ENCODE data around the gene C11orf24. TPM values are rescaled to one million over a fixed set of nuclear protein-coding genes. Genes with fewer than 3 reads are reported as not detected.

C11orf24 gene
- total and polyA plus RNA-seq, 2 of the 4 experiments (the other 2 are of a cell fraction) = 42.5 to 135 TPM

DNA sequence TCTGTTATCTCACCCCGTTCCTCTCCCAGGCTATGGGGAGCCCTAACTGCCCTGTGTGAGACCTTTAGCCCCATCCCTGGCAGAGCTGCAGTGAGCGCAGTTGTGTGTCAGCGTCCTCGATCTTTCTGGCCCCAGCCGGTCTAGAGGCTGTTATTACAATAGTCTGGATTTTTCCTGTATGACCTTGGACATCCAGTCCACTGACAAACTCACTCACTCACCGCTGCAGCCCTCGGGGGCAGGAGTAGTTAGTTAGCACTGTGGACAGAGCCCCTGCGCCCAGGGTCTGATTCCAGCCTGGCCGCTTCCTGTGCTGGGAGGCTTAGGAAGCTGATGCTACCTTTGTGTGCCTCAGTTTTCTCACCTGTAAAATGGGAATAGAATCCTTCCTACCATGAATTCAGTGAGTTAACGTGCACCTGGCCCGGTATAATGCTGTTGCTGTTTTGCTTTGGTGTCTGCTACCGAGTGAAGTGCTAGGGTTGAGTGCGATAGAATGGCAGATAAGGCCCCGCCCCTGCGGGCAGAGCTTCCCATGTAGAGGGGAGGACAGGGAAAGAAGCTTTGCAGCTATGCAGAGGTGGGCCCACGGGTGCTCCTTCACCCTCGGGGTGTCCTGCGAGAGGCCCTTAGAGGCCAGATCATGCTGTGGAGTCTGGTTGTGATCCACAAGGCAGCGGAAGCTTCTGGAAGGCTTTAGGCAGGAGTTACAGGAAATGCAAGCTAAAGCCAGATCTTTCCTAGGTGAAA is 43.6 kb upstream of the C11orf24 start:
- in situ Hi-C loops (cut with MboI; ENCODE audit: low sequenced_read_pairs) (no loop called here), dilution Hi-C loops (cut with HindIII; ENCODE audit: low sequenced_read_pairs, unreplicated experiment) (no loop called here), intact Hi-C loops (cut with micrococcal nuclease) (loop anchor here (2.0 kb wide), 1 partner anchor 65 kb away; no protein-coding TSS in a partner anchor)
- Histone ChIP-seq H3K56ac (ENCODE audit: extremely low read depth, insufficient read depth, low read length) (no peak overlapping the region), H4K5ac (ENCODE audit: low read depth, low read length) (peak overlapping the region; percentile 30; the same call in 1 of the 2 replicates), H3K18ac (ENCODE audit: low read depth, low read length) (no peak overlapping the region), H2BK5ac (ENCODE audit: low read depth, low read length, poor library complexity, severe bottlenecking) (no peak overlapping the region), H3K27ac (ENCODE audit: insufficient read depth, low read length) (peak overlapping the region; percentile 71), H3K4me2 (ENCODE audit: low read depth, low read length) (peak overlapping the region; percentile 86), H3K9me1 (ENCODE audit: insufficient read depth, low read length) (0 out of 2 replicates have a peak, but pooled peaks cover 3% of the 10 kb centered on the region), H3K4ac (ENCODE audit: low read depth, low read length) (peak overlapping the region; percentile 69; the same call in 1 of the 2 replicates), H3K23ac (ENCODE audit: low read depth, low read length) (peak overlapping the region; percentile 0; the same call in 1 of the 2 replicates), H2BK20ac (ENCODE audit: low read depth, low read length) (no peak overlapping the region; the same call in 1 of the 2 replicates), H4K20me1 (ENCODE audit: insufficient read depth, low read length) (peaks cover 38% of the 10 kb centered on the region), H2BK120ac (ENCODE audit: low read depth, low read length) (0 out of 2 replicates have a peak overlapping the region, but pooled peaks have one; percentile 21), H3K36me3 (ENCODE audit: control insufficient read depth, insufficient read depth, low read length) (no peaks in the 10 kb centered on the region), H3K14ac (replicated peaks; ENCODE audit: low read depth, low read length) (peak overlapping the region; percentile 1; the same call in 1 of the 2 replicates), H4K91ac (ENCODE audit: insufficient read depth, low read depth, low read length) (0 out of 2 replicates have a peak overlapping the region, but pooled peaks have one; percentile 6), H3K9me3 (ENCODE audit: control insufficient read depth, insufficient read depth, low read length) (no peaks in the 10 kb centered on the region), H4K8ac (ENCODE audit: low read depth in 2 of 2, low read length in 2 of 2) (peak overlapping the region in 1 of 2 experiments; percentile 59; a peak in 1 of 4 replicates), H2AK5ac (ENCODE audit: low read depth, low read length) (peak overlapping the region; percentile 69; the same call in 1 of the 2 replicates), H3K9ac (ENCODE audit: low read depth, low read length) (no peak overlapping the region), H3K79me1 (ENCODE audit: low read depth in 1 of 2, low read length in 2 of 2) (peaks cover 18 to 57% of the 10 kb centered on the region in 2 experiments), H3K4me3 (ENCODE audit: insufficient read depth, low read depth, low read length) (no peak overlapping the region; the same call in 1 of the 2 replicates), H2AK9ac (replicated peaks; ENCODE audit: low read depth, low read length, poor library complexity) (peak overlapping the region; percentile 1), H2BK15ac (ENCODE audit: low read depth, low read length) (no peak overlapping the region), H3K4me1 (ENCODE audit: control insufficient read depth, insufficient read depth, low read length) (peaks cover 13% of the 10 kb centered on the region), H2AFZ (replicated peaks; ENCODE audit: low read length, poor library complexity) (peak overlapping the region; percentile 79), H3K27me3 (ENCODE audit: control insufficient read depth, insufficient read depth, low read length) (no peaks in the 10 kb centered on the region)
- DNase-seq (peak; percentile 35), ATAC-seq (ENCODE audit: low read depth) (peak; percentile 8)
- no TSS peak for BruUV-seq (replicated peaks)
- ChIA-PET POLR2A (ENCODE audit: unreplicated experiment) (no interaction called here), CTCF (interaction anchor here (0.7 kb wide), 1 partner anchor 68 kb away, joined by 3 read pairs; no protein-coding TSS in a partner anchor)
- TF ChIP-seq RCOR1 (IDR thresholded peaks at IDR 0.05; ENCODE audit: insufficient replicate concordance, low read length) = peak; percentile 7
- TF ChIP-seq RFX5 (IDR thresholded peaks at IDR 0.05; ENCODE audit: low read depth, low read length) = no peak
- WGBS, 2 experiments (ENCODE audit: extremely low coverage in 2 of 2, insufficient read length in 1 of 2) = 77% methylated on average over 6 of the region's 19 CpGs; no CpG with 5 or more reads in 1 of the 2 experiments
